ENCODE measurements around the gene INSIG2. TPM values are rescaled to one million over a fixed set of nuclear protein-coding genes. Genes with fewer than 3 reads are reported as not detected.

INSIG2 gene
- total RNA-seq, 4 donors from 2014 or later: 10.6 to 18.5 (median 15.5) TPM

DNA sequence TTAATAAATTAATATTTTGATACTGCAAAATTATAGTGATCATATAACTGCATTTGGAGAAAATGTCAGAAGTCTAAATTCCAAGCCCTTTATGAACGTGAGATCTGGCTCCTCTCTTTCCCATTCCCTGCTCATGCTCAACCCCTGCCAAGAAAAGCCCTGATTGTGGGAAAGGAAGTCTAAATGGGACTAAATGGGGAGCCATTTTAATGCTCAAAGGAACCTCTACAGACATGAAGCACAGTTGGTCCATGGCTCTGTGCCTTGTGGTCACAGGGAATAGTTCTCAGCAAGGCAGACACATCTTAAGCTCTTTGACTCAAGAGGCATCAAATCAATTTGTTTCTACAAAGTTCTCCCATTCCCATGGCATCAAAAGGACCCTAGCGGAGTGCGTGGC is 29.3 kb upstream of the INSIG2 start:
- no peak overlapping the region for H3K4me3 ChIP-seq
- TF ChIP-seq, protein P1, sequence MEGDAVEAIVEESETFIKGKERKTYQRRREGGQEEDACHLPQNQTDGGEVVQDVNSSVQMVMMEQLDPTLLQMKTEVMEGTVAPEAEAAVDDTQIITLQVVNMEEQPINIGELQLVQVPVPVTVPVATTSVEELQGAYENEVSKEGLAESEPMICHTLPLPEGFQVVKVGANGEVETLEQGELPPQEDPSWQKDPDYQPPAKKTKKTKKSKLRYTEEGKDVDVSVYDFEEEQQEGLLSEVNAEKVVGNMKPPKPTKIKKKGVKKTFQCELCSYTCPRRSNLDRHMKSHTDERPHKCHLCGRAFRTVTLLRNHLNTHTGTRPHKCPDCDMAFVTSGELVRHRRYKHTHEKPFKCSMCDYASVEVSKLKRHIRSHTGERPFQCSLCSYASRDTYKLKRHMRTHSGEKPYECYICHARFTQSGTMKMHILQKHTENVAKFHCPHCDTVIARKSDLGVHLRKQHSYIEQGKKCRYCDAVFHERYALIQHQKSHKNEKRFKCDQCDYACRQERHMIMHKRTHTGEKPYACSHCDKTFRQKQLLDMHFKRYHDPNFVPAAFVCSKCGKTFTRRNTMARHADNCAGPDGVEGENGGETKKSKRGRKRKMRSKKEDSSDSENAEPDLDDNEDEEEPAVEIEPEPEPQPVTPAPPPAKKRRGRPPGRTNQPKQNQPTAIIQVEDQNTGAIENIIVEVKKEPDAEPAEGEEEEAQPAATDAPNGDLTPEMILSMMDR (IDR thresholded peaks at IDR 0.05): no peak
- TF ChIP-seq POLR2A (IDR thresholded peaks at IDR 0.05) (no peak), POLR2AphosphoS5 (IDR thresholded peaks at IDR 0.05) (no peak), EP300 (IDR thresholded peaks at IDR 0.05) (no peak)
- H3K9me3 ChIP-seq: no peaks in the 10 kb centered on the region
- H3K27ac ChIP-seq: no peak overlapping the region
- WGBS, 2 donors (ENCODE audit: low coverage in 1 of 2): 71 to 79% methylated on average over 3 of the region's 3 CpGs
- H3K27me3 ChIP-seq: peaks cover 62% of the 10 kb centered on the region
- H3K36me3 ChIP-seq: no peaks in the 10 kb centered on the region
- H3K4me1 ChIP-seq: no peaks in the 10 kb centered on the region
- ATAC-seq: no peak

DNA sequence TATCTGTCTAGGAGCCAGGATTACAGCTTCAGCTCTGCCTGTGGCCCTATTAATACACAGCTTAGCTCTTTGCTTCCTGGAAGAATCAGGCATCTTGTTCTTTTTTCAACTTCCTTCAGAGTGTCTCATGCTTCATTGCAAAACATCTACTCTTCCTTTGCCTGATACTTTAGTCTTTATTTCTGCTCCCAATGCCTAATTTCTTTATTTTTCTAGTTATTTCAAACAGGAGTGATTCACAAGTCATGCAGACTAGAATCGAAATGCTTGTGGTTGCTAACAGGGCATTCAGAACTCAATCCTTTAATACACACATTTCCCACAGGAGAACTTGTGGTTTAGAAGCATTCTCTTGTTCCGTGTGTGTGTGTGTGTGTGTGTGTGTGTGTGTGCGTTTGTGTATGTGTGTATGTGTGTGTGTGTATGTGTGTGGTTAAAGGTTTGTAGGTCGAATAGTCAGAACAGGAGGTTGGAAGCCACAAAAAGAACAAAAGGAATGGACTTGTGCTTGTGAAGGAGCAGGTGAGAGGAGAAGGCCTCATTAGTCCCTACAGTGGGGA is 28.3 kb upstream of the INSIG2 start:
- Histone ChIP-seq H3K27me3 (peaks cover 62% of the 10 kb centered on the region), H3K27ac (no peak overlapping the region), H3K4me3 (no peak overlapping the region), H3K36me3 (no peaks in the 10 kb centered on the region), H3K9me3 (no peaks in the 10 kb centered on the region), H3K4me1 (no peaks in the 10 kb centered on the region)
- ATAC-seq: no peak
- 73% methylated on average over 3 of the region's 4 CpGs for WGBS, 2 donors (ENCODE audit: low coverage in 1 of 2)
- TF ChIP-seq EP300 (IDR thresholded peaks at IDR 0.05) (no peak), POLR2AphosphoS5 (IDR thresholded peaks at IDR 0.05) (no peak)

DNA sequence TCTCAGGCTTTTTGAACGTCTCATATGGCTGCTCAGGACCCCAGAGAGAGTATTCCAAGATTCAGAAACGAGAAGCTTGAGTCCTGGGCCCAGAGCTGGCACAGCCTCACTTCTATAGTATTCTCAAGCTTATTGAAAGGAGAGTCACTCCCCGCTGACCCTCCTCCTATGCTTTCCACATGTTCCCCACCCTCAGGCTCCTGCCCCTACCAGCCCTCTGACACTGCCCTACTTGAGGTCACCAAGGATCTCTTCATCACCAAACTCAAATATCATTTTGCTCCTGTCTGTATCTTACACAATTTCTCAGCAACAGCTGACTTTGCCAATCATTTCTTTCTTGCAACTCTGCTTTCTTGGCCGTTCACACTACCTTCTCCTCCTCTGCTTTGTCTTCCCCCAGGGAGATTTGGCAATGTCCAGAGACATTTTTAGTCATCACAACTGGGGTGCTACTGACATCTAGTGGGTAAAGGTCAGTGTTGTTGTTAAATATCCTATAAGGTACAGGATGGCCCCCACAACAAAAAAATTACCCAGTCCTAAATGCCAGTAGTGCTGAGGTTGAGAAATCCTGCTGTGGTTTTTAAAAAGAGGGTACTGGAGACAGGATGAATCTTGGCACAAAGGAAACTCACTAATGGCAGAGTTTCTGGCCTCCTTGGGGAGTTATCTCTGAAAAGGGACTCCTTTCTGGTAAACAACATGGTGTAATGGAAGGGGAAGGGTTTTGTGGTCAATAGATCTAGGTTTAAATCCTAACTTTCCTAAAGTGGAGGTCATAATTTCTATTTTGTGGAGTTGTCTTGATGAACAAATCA is 26.9 kb upstream of the INSIG2 start:
- no peak overlapping the region for H3K27ac ChIP-seq
- no peaks in the 10 kb centered on the region for H3K4me1 ChIP-seq
- H3K4me3 ChIP-seq: no peak overlapping the region
- ATAC-seq: no peak
- no peaks in the 10 kb centered on the region for H3K9me3 ChIP-seq
- TF ChIP-seq EP300 (IDR thresholded peaks at IDR 0.05) (no peak), POLR2A (IDR thresholded peaks at IDR 0.05) (no peak), POLR2AphosphoS5 (IDR thresholded peaks at IDR 0.05) (no peak)
- TF ChIP-seq, protein P1 (IDR thresholded peaks at IDR 0.05): no peak
- peaks cover 56% of the 10 kb centered on the region for H3K27me3 ChIP-seq
- WGBS, 2 donors (ENCODE audit: low coverage in 1 of 2): 60 to 72% methylated on average over 3 of the region's 4 CpGs
- no peaks in the 10 kb centered on the region for H3K36me3 ChIP-seq

DNA sequence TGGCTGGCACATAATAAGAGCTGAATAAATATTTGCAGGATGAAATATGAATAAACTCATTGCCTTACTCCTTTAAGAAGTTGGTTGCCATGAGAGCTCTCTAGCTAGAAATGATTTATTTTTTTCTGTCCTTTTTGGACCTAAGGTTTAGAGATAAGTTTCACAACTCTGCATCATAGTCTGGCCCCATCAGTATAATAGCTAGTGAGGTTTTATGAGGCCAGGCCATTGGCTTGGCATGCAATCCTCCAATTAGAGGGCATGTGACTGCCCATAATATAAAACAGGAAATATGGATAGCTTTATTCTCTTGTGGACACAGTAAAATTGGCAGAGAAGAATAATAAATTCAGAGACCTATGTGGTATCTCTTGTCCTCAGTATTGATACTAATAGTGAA is 26.2 kb upstream of the INSIG2 start:
- no peaks in the 10 kb centered on the region for H3K9me3 ChIP-seq
- TF ChIP-seq POLR2AphosphoS5 (IDR thresholded peaks at IDR 0.05): no peak
- TF ChIP-seq POLR2A (IDR thresholded peaks at IDR 0.05): no peak
- no peak for TF ChIP-seq EP300 (IDR thresholded peaks at IDR 0.05)
- no peak overlapping the region for H3K27ac ChIP-seq
- no peak for ATAC-seq
- H3K36me3 ChIP-seq: no peaks in the 10 kb centered on the region
- H3K4me1 ChIP-seq: no peaks in the 10 kb centered on the region
- peaks cover 63% of the 10 kb centered on the region for H3K27me3 ChIP-seq
- H3K4me3 ChIP-seq: no peak overlapping the region

DNA sequence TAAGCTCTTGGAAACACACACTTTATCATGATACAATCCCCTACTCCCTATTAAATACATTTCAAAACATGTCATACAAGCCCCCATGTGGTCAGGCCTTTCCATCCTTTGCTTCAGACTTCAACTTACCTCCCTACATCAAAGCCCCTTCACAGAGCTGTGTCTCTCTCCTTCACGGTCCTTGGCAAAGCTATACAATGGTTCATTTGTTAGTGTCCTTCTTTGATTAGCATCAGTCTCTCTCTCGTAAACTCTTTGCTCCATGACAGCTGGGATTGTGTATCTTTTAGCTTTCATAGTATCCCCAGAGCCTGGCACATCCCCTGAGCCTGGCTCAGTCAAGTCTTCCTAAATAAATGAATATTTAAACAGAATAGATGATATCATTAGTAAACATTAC is 25.6 kb upstream of the INSIG2 start:
- 27 to 35% methylated on average over 2 of the region's 2 CpGs for WGBS, 2 donors (ENCODE audit: low coverage in 1 of 2)

More for the DNA sequence above, 25.6 kb upstream of the INSIG2 start:
- Histone ChIP-seq H3K27me3 (peaks cover 60% of the 10 kb centered on the region), H3K27ac (no peak overlapping the region), H3K36me3 (no peaks in the 10 kb centered on the region), H3K9me3 (no peaks in the 10 kb centered on the region), H3K4me1 (no peaks in the 10 kb centered on the region), H3K4me3 (no peak overlapping the region)
- no peak for TF ChIP-seq EP300 (IDR thresholded peaks at IDR 0.05)
- TF ChIP-seq, protein P1 (IDR thresholded peaks at IDR 0.05): no peak
- TF ChIP-seq POLR2AphosphoS5 (IDR thresholded peaks at IDR 0.05): no peak
- TF ChIP-seq POLR2A (IDR thresholded peaks at IDR 0.05): no peak
- no peak for ATAC-seq
